PC-9 (cell line): Measurements from ENCODE around the gene SKI.

Source experiments
- EZH2 ChIP-seq: fragments of 200-600 bp; sonication (generic); IDR thresholded peaks from 2 replicates; pipeline ENCODE4 v1.8.0; 2017; ENCODE audit warnings: antibody characterized with exemption, low read depth
- TF ChIP-seq, protein P1 (sequence below): fragments of 200-600 bp; sonication (generic); conservative IDR thresholded peaks from 2 replicates; pipeline ENCODE4 v1.6.1; 2017; ENCODE audit warnings: mixed run types, antibody characterized with exemption, mild to moderate bottlenecking, moderate library complexity

DNA sequence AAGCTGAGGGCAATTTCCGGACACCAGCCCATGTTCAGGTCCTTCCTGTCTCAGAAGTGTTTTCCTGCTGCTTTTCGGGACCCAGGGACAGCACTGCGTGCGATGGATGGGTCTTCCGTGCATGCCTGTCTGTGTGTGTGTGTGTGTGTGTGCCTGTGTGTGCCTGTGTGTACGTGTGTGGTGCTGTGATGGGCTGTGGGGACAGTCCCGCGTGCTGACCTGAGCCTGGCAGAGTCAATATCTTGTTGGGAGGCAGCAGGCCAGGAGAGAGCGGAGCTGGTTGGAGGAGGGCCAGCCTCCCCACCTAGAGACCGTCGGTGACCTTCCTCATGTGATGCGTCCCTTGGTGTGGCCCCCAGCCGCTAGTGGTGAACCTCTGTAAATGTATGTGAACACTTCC is 13.7 kb downstream of the SKI start:
- no peak for TF ChIP-seq EZH2
- TF ChIP-seq, protein P1, sequence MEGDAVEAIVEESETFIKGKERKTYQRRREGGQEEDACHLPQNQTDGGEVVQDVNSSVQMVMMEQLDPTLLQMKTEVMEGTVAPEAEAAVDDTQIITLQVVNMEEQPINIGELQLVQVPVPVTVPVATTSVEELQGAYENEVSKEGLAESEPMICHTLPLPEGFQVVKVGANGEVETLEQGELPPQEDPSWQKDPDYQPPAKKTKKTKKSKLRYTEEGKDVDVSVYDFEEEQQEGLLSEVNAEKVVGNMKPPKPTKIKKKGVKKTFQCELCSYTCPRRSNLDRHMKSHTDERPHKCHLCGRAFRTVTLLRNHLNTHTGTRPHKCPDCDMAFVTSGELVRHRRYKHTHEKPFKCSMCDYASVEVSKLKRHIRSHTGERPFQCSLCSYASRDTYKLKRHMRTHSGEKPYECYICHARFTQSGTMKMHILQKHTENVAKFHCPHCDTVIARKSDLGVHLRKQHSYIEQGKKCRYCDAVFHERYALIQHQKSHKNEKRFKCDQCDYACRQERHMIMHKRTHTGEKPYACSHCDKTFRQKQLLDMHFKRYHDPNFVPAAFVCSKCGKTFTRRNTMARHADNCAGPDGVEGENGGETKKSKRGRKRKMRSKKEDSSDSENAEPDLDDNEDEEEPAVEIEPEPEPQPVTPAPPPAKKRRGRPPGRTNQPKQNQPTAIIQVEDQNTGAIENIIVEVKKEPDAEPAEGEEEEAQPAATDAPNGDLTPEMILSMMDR: no peak
